ENCODE results near the gene FMNL2.

Gene FMNL2

DNA sequence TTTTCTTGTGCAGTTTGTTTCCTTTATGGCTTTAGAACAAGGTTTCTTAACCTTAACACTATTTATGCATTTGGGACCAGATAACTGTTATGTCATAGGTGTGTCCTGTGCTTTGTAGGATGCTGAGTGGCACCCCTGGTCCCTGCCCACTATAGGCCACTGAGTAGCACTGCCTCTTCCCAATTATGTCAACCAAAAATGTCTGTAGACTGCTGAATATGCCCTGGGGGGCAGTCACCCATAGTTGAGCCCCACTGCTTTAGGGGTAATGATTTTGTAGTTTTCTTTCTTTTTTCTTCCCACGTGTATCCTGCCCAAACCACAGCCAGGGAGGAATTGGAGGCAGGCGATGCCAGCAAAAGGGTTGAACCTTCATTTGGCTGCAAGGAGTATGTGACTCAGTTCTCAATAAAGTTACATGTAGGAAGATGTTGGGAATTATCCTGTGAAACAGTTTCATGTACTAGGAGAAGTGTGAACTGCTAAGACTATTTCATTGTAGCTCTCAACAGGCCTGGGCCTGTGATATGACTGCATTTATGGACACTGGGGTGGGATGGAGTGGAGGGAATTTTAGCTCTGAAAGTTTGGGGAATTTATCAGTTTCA lies 65.7 kb downstream of the FMNL2 start:
- DNase-seq (ENCODE audit: low read depth, low spot score) = no peak
- Histone ChIP-seq H3K27ac (ENCODE audit: low read length) (no peak overlapping the region), H3K4me3 (ENCODE audit: low read length) (no peak overlapping the region), H3K4me1 (ENCODE audit: control insufficient read depth, insufficient read depth, low read length) (peaks cover 4% of the 10 kb centered on the region; the same call in 1 of the 2 replicates), H3K9me3 (ENCODE audit: control insufficient read depth, insufficient read depth, low read length) (no peaks in the 10 kb centered on the region), H3K27me3 (ENCODE audit: control insufficient read depth, insufficient read depth, low read length) (no peaks in the 10 kb centered on the region), H3K36me3 (ENCODE audit: control insufficient read depth, insufficient read depth, low read length) (no peaks in the 10 kb centered on the region)
- no CpG with 5 or more reads among the region's 2 CpGs for WGBS (ENCODE audit: insufficient coverage, insufficient read length)

DNA sequence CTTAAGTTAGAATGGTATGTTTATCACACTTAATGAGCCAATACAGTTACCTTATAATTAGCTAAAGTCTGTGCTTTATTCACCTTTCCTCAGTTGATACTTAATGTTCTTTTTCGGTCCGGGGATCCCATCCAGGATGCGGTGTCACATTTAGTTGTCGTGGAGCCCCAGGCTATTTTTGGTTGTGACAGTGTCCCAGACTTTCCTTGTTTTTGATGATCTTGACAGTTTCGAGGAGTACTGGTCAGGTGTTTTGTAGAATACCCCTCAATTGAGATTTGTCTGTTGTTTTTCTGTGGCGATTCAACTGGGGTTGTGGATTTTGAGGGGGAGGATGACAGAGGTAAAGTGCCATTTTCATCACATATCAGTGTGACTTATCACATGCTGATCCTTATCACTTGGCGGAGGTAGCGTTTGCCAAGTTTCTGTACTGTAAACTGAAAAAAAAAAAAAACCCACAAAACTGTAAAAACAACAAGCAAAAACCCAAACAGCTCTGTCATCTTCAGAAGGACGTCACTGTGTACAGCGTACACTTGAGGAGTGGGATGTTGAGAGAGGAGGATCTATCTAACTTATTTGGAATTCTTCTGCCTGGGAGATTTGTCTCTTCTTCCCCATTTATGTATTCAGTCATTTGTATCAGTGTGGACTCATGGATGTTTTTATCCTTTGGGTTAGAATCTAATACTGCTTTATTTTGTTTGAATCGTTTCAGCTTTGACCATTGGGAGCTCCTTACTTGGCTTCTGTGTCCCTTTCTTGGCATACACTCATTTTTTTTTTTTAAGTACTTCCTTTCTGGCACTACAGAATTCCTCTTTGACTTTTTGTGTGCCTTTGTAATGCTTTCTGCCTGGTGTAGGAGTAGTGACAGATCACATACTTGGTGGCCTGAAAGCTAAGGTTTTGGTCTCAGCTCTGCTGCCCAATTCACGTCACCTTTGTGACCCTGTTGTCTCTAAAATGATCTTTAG lies 68.1 kb downstream of the FMNL2 start:
- Histone ChIP-seq H3K9me3 (ENCODE audit: control insufficient read depth, insufficient read depth, low read length) (no peaks in the 10 kb centered on the region), H3K4me1 (ENCODE audit: control insufficient read depth, insufficient read depth, low read length) (peaks cover 4% of the 10 kb centered on the region; the same call in 1 of the 2 replicates), H3K27ac (ENCODE audit: low read length) (no peak overlapping the region), H3K36me3 (ENCODE audit: control insufficient read depth, insufficient read depth, low read length) (no peaks in the 10 kb centered on the region), H3K4me3 (ENCODE audit: low read length) (no peak overlapping the region), H3K27me3 (ENCODE audit: control insufficient read depth, insufficient read depth, low read length) (no peaks in the 10 kb centered on the region)
- no CpG with 5 or more reads among the region's 12 CpGs for WGBS (ENCODE audit: insufficient coverage, insufficient read length)
- DNase-seq (ENCODE audit: low read depth, low spot score) = no peak

DNA sequence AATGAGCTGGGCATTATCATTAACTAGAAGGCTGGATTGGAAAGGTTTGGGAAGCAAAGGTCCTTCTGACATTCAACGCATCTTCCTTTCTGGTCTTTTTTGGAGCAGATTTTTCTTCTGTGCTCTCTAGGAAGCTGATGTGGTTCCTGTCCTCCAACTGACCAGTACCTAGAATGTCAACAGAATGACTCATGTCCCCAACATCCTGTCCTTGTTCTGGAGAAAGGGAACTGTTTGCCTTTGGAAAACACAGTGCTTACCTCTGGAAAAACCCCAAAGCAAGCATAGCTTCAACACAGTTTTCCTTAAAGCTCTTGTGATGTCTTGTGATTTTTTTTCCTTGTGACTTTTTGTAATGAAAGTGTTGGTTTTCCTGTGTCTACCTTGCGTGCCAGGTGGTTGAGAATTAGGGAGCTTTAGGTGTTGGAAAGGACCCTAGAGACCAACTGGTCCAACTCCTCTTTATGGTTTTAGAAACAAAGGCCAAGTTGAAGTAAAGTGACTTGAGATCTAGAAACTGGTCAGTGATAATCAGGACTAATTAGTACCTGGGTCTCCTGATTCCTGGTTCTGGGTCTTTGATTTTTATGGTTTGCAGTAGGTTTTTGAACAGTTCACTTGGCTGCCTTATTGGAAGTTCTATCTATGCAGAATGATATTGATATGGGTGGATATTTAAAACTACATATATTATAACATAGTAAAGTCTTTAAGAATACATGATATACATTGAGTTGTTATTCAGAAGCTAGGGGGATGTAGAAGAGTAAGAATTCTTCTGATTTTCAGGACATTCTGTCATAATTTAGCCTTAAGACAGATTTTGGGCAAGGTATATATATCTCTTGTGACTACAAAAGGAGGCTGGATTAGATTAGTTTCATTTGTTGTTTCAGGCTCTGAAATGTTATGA lies 70.5 kb downstream of the FMNL2 start:
- Histone ChIP-seq H3K4me1 (ENCODE audit: control insufficient read depth, insufficient read depth, low read length) (peaks cover 6% of the 10 kb centered on the region; the same call in 1 of the 2 replicates), H3K36me3 (ENCODE audit: control insufficient read depth, insufficient read depth, low read length) (no peaks in the 10 kb centered on the region), H3K9me3 (ENCODE audit: control insufficient read depth, insufficient read depth, low read length) (no peaks in the 10 kb centered on the region), H3K27me3 (ENCODE audit: control insufficient read depth, insufficient read depth, low read length) (no peaks in the 10 kb centered on the region), H3K27ac (ENCODE audit: low read length) (no peak overlapping the region), H3K4me3 (ENCODE audit: low read length) (no peak overlapping the region)
- DNase-seq (ENCODE audit: low read depth, low spot score) = no peak
- no CpG with 5 or more reads among the region's 2 CpGs for WGBS (ENCODE audit: insufficient coverage, insufficient read length)

GRCh38 chr2:152406119-152406835 lies 71.3 kb downstream of the FMNL2 start:
- H3K4me3 ChIP-seq (ENCODE audit: low read length) = no peak overlapping the region
- H3K27ac ChIP-seq (ENCODE audit: low read length) = no peak overlapping the region
- H3K9me3 ChIP-seq (ENCODE audit: control insufficient read depth, insufficient read depth, low read length) = no peaks in the 10 kb centered on the region
- no peaks in the 10 kb centered on the region for H3K27me3 ChIP-seq (ENCODE audit: control insufficient read depth, insufficient read depth, low read length)
- WGBS (ENCODE audit: insufficient coverage, insufficient read length) = no CpG with 5 or more reads among the region's 2 CpGs
- H3K4me1 ChIP-seq (ENCODE audit: control insufficient read depth, insufficient read depth, low read length) = peaks cover 6% of the 10 kb centered on the region; the same call in 1 of the 2 replicates
- no peaks in the 10 kb centered on the region for H3K36me3 ChIP-seq (ENCODE audit: control insufficient read depth, insufficient read depth, low read length)
- DNase-seq (ENCODE audit: low read depth, low spot score) = no peak

DNA sequence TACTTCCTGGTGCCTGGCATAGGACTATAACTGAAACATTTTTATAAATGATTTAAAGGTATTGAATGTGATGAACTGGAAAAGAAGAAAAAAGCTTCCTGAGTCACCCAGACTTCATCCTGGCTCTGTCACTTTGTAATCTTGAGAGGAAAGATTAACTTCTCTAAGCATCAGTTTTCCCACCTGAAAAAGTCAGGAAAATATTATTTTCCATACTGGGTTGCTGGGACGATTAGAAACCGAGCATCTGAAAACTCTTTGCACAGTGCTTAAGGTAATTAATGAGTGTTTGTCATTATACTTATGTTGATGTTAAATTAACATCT lies 71.8 kb downstream of the FMNL2 start:
- no peak overlapping the region for H3K4me3 ChIP-seq (ENCODE audit: low read length)
- no CpG with 5 or more reads among the region's 2 CpGs for WGBS (ENCODE audit: insufficient coverage, insufficient read length)
- H3K4me1 ChIP-seq (ENCODE audit: control insufficient read depth, insufficient read depth, low read length) = peaks cover 6% of the 10 kb centered on the region; the same call in 1 of the 2 replicates
- no peaks in the 10 kb centered on the region for H3K9me3 ChIP-seq (ENCODE audit: control insufficient read depth, insufficient read depth, low read length)
- no peak overlapping the region for H3K27ac ChIP-seq (ENCODE audit: low read length)
- DNase-seq (ENCODE audit: low read depth, low spot score) = no peak
- H3K27me3 ChIP-seq (ENCODE audit: control insufficient read depth, insufficient read depth, low read length) = no peaks in the 10 kb centered on the region
- H3K36me3 ChIP-seq (ENCODE audit: control insufficient read depth, insufficient read depth, low read length) = no peaks in the 10 kb centered on the region

- DNase-seq (ENCODE audit: low read depth, low spot score) = no peak
- WGBS (ENCODE audit: insufficient coverage, insufficient read length) = no CpG with 5 or more reads among the region's 8 CpGs
- H3K27me3 ChIP-seq (ENCODE audit: control insufficient read depth, insufficient read depth, low read length) = no peaks in the 10 kb centered on the region
- no peak overlapping the region for H3K27ac ChIP-seq (ENCODE audit: low read length)
- H3K4me1 ChIP-seq (ENCODE audit: control insufficient read depth, insufficient read depth, low read length) = peaks cover 6% of the 10 kb centered on the region; the same call in 1 of the 2 replicates
- no peak overlapping the region for H3K4me3 ChIP-seq (ENCODE audit: low read length)
- no peaks in the 10 kb centered on the region for H3K9me3 ChIP-seq (ENCODE audit: control insufficient read depth, insufficient read depth, low read length)
- H3K36me3 ChIP-seq (ENCODE audit: control insufficient read depth, insufficient read depth, low read length) = no peaks in the 10 kb centered on the region
Observed at GRCh38 chr2:152407204-152407721, 72.3 kb downstream of the FMNL2 start.

GRCh38 chr2:152407806-152408205 lies 72.8 kb downstream of the FMNL2 start:
- WGBS (ENCODE audit: insufficient coverage, insufficient read length) = no CpG with 5 or more reads among the region's 1 CpG
- DNase-seq (ENCODE audit: low read depth, low spot score) = no peak

DNA sequence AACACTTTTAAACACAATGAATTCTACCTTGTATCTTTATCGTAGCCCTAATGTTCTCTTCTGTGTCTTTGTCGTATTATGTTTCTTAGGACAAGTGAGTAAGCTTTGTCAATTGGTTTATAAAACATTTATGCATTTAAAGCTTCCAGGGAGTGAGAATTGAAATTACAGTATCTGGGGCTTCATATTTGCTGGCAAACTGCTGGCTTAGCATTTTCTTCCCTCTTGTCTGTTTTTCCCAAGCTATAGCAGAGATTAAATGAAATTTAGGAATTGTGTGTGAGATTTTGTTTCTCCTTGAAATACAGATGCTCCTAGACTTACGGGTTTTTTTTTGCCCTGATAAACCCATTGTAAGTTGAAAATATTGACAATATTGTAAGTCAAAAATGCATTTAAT lies 73.3 kb downstream of the FMNL2 start:
- no peak overlapping the region for H3K4me3 ChIP-seq (ENCODE audit: low read length)
- WGBS (ENCODE audit: insufficient coverage, insufficient read length) = no CpG with 5 or more reads among the region's 3 CpGs
- H3K4me1 ChIP-seq (ENCODE audit: control insufficient read depth, insufficient read depth, low read length) = peaks cover 6% of the 10 kb centered on the region; the same call in 1 of the 2 replicates
- DNase-seq (ENCODE audit: low read depth, low spot score) = no peak
- H3K27ac ChIP-seq (ENCODE audit: low read length) = no peak overlapping the region
- H3K36me3 ChIP-seq (ENCODE audit: control insufficient read depth, insufficient read depth, low read length) = no peaks in the 10 kb centered on the region
- H3K27me3 ChIP-seq (ENCODE audit: control insufficient read depth, insufficient read depth, low read length) = no peaks in the 10 kb centered on the region
- no peaks in the 10 kb centered on the region for H3K9me3 ChIP-seq (ENCODE audit: control insufficient read depth, insufficient read depth, low read length)

More at GRCh38 chr2:152407806-152408205, 72.8 kb downstream of the FMNL2 start:
- no peak overlapping the region for H3K27ac ChIP-seq (ENCODE audit: low read length)
- peaks cover 5% of the 10 kb centered on the region; the same call in 1 of the 2 replicates for H3K4me1 ChIP-seq (ENCODE audit: control insufficient read depth, insufficient read depth, low read length)
- no peaks in the 10 kb centered on the region for H3K9me3 ChIP-seq (ENCODE audit: control insufficient read depth, insufficient read depth, low read length)
- H3K27me3 ChIP-seq (ENCODE audit: control insufficient read depth, insufficient read depth, low read length) = no peaks in the 10 kb centered on the region
- no peak overlapping the region for H3K4me3 ChIP-seq (ENCODE audit: low read length)
- no peaks in the 10 kb centered on the region for H3K36me3 ChIP-seq (ENCODE audit: control insufficient read depth, insufficient read depth, low read length)

DNA sequence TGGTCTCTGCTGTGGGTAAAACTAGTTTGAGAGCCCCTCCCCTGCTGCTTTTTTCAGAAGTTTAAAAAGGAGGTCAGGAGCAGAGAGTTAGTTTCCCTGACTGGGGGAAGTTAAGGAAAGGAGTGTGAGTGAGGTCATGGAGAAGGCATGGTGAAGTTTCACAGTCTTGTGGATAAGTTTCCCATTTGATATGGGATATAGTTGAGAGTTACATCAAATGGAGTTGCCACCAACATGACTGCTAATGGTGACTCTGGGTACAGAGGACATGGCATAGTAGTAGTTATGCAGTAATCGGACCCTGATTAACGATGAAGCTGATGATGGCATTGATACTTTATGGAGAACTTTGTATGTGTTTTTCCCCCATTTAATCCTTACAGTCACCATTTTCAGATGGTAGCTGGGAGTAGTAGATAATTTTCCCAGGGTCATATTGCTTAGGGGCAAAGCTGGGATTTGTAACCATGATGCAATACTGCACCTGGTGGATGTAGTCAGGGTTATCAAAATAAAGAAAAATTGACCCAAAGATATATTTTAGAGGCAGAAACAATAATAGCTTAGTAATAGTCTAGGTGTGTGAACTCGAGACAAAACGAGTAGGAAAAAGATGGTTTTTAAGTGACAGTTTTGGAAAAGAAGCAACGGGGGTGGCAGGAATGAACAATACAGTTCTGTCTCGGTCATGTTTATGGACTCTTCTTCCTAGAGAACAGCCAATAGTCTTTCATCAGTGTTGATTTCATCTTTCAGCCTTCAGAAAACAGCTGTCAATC lies 74.6 kb downstream of the FMNL2 start:
- 100% methylated on average over 3 of the region's 6 CpGs for WGBS (ENCODE audit: insufficient coverage, insufficient read length)
- no peak overlapping the region for H3K27ac ChIP-seq (ENCODE audit: low read length)
- DNase-seq (ENCODE audit: low read depth, low spot score) = no peak
- H3K36me3 ChIP-seq (ENCODE audit: control insufficient read depth, insufficient read depth, low read length) = no peaks in the 10 kb centered on the region
- no peaks in the 10 kb centered on the region for H3K27me3 ChIP-seq (ENCODE audit: control insufficient read depth, insufficient read depth, low read length)
- peaks cover 7% of the 10 kb centered on the region; the same call in 1 of the 2 replicates for H3K4me1 ChIP-seq (ENCODE audit: control insufficient read depth, insufficient read depth, low read length)
- no peak overlapping the region for H3K4me3 ChIP-seq (ENCODE audit: low read length)
- no peaks in the 10 kb centered on the region for H3K9me3 ChIP-seq (ENCODE audit: control insufficient read depth, insufficient read depth, low read length)
